MM.1S (cell line): ENCODE measurements around the gene VPS52.

ENCODE experiments used
- DNase-seq: peaks from one replicate; pipeline ENCODE4 v3.0.0-alpha.2; 2015
- H2AFZ ChIP-seq: fragments of 300-600 bp; sonication (generic); 2 replicates; pipeline ENCODE4 v1.6.0; 2016; ENCODE audit warnings: antibody characterized with exemption, low read length
- H3F3A ChIP-seq: fragments of 300-600 bp; sonication (generic); 2 replicates; pipeline ENCODE4 v1.6.1; 2016; ENCODE audit warnings: mild to moderate bottlenecking, antibody characterized with exemption, low read length, moderate library complexity, mixed read lengths; ENCODE audit not compliant: insufficient read depth
- H3K27ac ChIP-seq: fragments of 300-600 bp; sonication (generic); 2 replicates; pipeline ENCODE4 v1.5.1; 2016; ENCODE audit warnings: mild to moderate bottlenecking, low read length
- H3K27me3 ChIP-seq: fragments of 300-600 bp; sonication (generic); replicated peaks from 2 replicates; pipeline ENCODE4 v1.6.0; 2016; ENCODE audit warnings: low read length; ENCODE audit not compliant: insufficient read depth
- H3K36me3 ChIP-seq: fragments of 300-600 bp; sonication (generic); replicated peaks from 2 replicates; pipeline ENCODE4 v1.6.1; 2016; ENCODE audit warnings: mild to moderate bottlenecking, low read length, mixed read lengths; ENCODE audit not compliant: insufficient read depth
- H3K4me1 ChIP-seq: fragments of 300-600 bp; sonication (generic); 2 replicates; pipeline ENCODE4 v1.6.1; 2016; ENCODE audit warnings: low read length, mixed read lengths
- H3K4me2 ChIP-seq: fragments of 300-600 bp; sonication (generic); 2 replicates; pipeline ENCODE4 v1.6.0; 2016; ENCODE audit warnings: low read depth, low read length
- H3K4me3 ChIP-seq: fragments of 300-600 bp; sonication (generic); 2 replicates; pipeline ENCODE4 v1.5.1; 2016; ENCODE audit warnings: low read length, mixed read lengths
- H3K79me2 ChIP-seq: fragments of 300-600 bp; sonication (generic); 2 replicates; pipeline ENCODE4 v1.6.1; 2016; ENCODE audit warnings: mixed run types, low read length, mixed read lengths
- H3K9ac ChIP-seq: fragments of 300-600 bp; sonication (generic); 2 replicates; pipeline ENCODE4 v1.6.1; 2016; ENCODE audit warnings: low read length, mixed read lengths
- H3K9me2 ChIP-seq: fragments of 300-600 bp; sonication (generic); replicated peaks from 2 replicates; pipeline ENCODE4 v1.6.1; 2016; ENCODE audit warnings: mild to moderate bottlenecking, low read length, mixed read lengths; ENCODE audit not compliant: insufficient read depth
- H3K9me3 ChIP-seq: fragments of 300-600 bp; sonication (generic); replicated peaks from 2 replicates; pipeline ENCODE4 v1.6.1; 2016; ENCODE audit warnings: mild to moderate bottlenecking, low read length, mixed read lengths; ENCODE audit not compliant: insufficient read depth
- H4K20me1 ChIP-seq: fragments of 300-600 bp; sonication (generic); 2 replicates; pipeline ENCODE4 v1.6.1; 2016; ENCODE audit warnings: mild to moderate bottlenecking, low read length, moderate library complexity, mixed read lengths; ENCODE audit not compliant: insufficient read depth
- EZH2 ChIP-seq: fragments of 300-600 bp; sonication (generic); optimal IDR thresholded peaks from 2 replicates; pipeline ENCODE3; 2017; ENCODE audit warnings: low read depth, mild to moderate bottlenecking, antibody characterized with exemption, low read length, mixed read lengths
- EZH2phosphoT487 ChIP-seq: fragments of 300-600 bp; sonication (generic); IDR thresholded peaks from 2 replicates; pipeline ENCODE4 v1.6.1; 2018; ENCODE audit warnings: antibody characterized with exemption, low read length
- TF ChIP-seq, protein P1 (sequence below): fragments of 300-600 bp; sonication (generic); IDR thresholded peaks from 2 replicates; pipeline ENCODE4 v1.5.1; 2016; ENCODE audit warnings: antibody characterized with exemption, low read length, mixed read lengths

The VPS52 gene

DNA sequence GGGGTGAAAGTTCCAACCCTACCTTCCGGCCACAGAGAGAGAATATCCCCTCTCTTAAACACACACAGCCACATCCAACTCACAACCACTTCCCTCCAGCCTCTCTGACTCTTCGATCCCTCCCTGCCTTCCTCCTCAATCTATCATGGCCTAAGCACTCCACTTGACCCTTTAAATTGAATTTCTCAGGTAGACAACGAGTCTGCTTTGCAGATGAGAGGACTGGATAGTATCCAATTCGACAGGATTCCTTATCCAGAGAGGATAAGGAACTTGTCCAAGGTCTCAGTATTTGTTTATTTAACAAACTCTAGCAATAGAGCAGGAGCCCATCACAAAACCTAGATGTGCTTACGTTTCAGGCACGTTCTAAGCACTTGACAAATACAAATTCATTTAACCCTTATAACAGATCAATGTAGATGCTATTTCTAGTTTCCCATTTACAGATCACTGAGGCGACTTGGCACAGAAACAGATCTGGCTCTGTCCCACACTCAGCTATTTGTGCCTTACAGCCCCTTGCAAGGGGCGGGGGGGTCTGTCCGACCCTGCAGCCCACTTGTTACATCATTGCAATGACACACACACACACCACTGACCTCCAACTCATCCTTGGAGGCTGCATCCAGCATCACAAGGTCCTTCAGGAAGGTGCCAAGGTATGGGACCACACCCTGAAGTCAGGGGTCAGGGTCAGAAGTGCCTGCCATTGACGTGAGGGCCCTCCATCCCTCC lies 22.6 kb upstream of the VPS52 start:
- Histone ChIP-seq H3K36me3 (no peaks in the 10 kb centered on the region), H3F3A (peaks cover 12% of the 10 kb centered on the region), H2AFZ (no peak overlapping the region), H3K27ac (no peak overlapping the region), H3K4me2 (no peak overlapping the region), H3K27me3 (no peaks in the 10 kb centered on the region), H3K9me2 (no peaks in the 10 kb centered on the region), H3K79me2 (peaks cover 40% of the 10 kb centered on the region), H4K20me1 (no peaks in the 10 kb centered on the region), H3K9me3 (no peaks in the 10 kb centered on the region), H3K4me3 (no peak overlapping the region), H3K4me1 (peaks cover 15% of the 10 kb centered on the region), H3K9ac (no peak overlapping the region)
- no peak for DNase-seq
- no peak for TF ChIP-seq EZH2phosphoT487
- no peak for TF ChIP-seq EZH2
- TF ChIP-seq, protein P1, sequence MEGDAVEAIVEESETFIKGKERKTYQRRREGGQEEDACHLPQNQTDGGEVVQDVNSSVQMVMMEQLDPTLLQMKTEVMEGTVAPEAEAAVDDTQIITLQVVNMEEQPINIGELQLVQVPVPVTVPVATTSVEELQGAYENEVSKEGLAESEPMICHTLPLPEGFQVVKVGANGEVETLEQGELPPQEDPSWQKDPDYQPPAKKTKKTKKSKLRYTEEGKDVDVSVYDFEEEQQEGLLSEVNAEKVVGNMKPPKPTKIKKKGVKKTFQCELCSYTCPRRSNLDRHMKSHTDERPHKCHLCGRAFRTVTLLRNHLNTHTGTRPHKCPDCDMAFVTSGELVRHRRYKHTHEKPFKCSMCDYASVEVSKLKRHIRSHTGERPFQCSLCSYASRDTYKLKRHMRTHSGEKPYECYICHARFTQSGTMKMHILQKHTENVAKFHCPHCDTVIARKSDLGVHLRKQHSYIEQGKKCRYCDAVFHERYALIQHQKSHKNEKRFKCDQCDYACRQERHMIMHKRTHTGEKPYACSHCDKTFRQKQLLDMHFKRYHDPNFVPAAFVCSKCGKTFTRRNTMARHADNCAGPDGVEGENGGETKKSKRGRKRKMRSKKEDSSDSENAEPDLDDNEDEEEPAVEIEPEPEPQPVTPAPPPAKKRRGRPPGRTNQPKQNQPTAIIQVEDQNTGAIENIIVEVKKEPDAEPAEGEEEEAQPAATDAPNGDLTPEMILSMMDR: no peak

DNA sequence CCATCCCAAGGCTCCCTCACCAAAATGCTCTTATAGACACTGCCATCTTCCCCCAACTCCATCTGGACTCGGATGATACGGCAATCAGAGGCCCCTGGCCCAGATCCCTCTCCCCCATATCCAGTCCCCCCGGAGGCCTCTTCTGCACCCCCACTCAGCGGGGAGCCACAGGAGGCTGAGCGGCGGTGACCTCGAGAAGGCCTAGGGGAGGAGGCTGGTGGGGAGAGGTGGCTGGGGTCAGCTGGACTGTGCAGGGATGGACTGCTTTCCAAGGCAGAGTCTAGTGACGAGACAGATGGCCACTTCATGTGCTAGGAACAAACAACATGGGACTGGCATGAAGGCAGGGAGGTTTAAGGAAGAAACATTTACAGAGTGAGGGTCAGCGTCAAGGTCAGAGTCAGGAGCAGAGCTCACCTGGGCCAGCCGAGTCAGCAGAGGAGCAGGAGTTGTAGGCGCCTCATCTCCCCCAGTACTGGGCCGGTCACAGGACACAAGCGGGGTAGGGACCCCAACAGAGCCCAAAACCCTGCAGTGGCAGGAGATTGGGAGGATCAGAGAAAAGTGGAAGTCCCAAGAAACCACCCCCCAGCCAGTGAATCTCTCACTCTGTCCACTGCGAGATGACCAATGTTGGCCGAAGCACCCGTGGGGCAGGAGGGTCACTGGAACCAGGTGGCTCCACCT lies 21.5 kb upstream of the VPS52 start:
- no peaks in the 10 kb centered on the region for H4K20me1 ChIP-seq
- peaks cover 17% of the 10 kb centered on the region for H3K4me1 ChIP-seq
- no peaks in the 10 kb centered on the region for H3K27me3 ChIP-seq
- no peak overlapping the region for H3K4me2 ChIP-seq
- DNase-seq: no peak
- peaks cover 2% of the 10 kb centered on the region for H3F3A ChIP-seq
- no peaks in the 10 kb centered on the region for H3K9me2 ChIP-seq
- H3K4me3 ChIP-seq: no peak overlapping the region
- no peak overlapping the region for H2AFZ ChIP-seq
- no peaks in the 10 kb centered on the region for H3K9me3 ChIP-seq
- TF ChIP-seq, protein P1: no peak
- TF ChIP-seq EZH2phosphoT487: no peak
- TF ChIP-seq EZH2: no peak
- H3K36me3 ChIP-seq: no peaks in the 10 kb centered on the region
- peaks cover 45% of the 10 kb centered on the region for H3K79me2 ChIP-seq
- H3K27ac ChIP-seq: no peak overlapping the region
- H3K9ac ChIP-seq: no peak overlapping the region

GRCh38 chr6:33290459-33290858 lies 18.8 kb upstream of the VPS52 start:
- peak overlapping the region; percentile 89 for H3K4me2 ChIP-seq
- no peaks in the 10 kb centered on the region; the same call in 1 of the 2 replicates for H3F3A ChIP-seq
- no peak overlapping the region for H2AFZ ChIP-seq
- H3K4me3 ChIP-seq: peak overlapping the region; percentile 99
- peaks cover 52% of the 10 kb centered on the region for H3K79me2 ChIP-seq
- peaks cover 20% of the 10 kb centered on the region; the same call in 1 of the 2 replicates for H3K4me1 ChIP-seq
- H3K9ac ChIP-seq: peak overlapping the region; percentile 91; the same call in 1 of the 2 replicates
- no peaks in the 10 kb centered on the region for H3K9me2 ChIP-seq
- TF ChIP-seq EZH2 (no peak), EZH2phosphoT487 (no peak)
- TF ChIP-seq, protein P1: no peak
- 0 out of 2 replicates have a peak, but pooled peaks cover 6% of the 10 kb centered on the region for H3K36me3 ChIP-seq
- no peak overlapping the region for H3K27ac ChIP-seq
- DNase-seq: no peak
- no peaks in the 10 kb centered on the region for H3K9me3 ChIP-seq
- no peaks in the 10 kb centered on the region for H4K20me1 ChIP-seq
- H3K27me3 ChIP-seq: no peaks in the 10 kb centered on the region
